H9 (cell line): ENCODE measurements around the gene PRR14. TPM values are rescaled to one million over a fixed set of nuclear protein-coding genes. Genes with fewer than 3 reads are reported as not detected.
A peak's percentile ranks its signal among the peaks of the same experiment; 100 is the strongest.

Experiments
- DNase-seq: peaks from one replicate; pipeline ENCODE4 v3.0.0-alpha.2; 2017
- H2AFZ ChIP-seq: one replicate; pipeline ENCODE4 v1.6.1; 2013; ENCODE audit warnings: mild to moderate bottlenecking, low read length, control low read depth, moderate library complexity
- H2AK5ac ChIP-seq: 2 replicates; pipeline ENCODE4 v1.6.1; 2013; ENCODE audit warnings: low read length, control low read depth, mixed read lengths; ENCODE audit not compliant: insufficient read length
- H2BK120ac ChIP-seq: one replicate; pipeline ENCODE4 v1.6.1; 2013; ENCODE audit warnings: low read depth, mild to moderate bottlenecking, low read length, control low read depth, inconsistent platforms; ENCODE audit not compliant: poor library complexity, severe bottlenecking
- H2BK12ac ChIP-seq: 2 replicates; pipeline ENCODE4 v1.6.1; 2013; ENCODE audit warnings: low read length, control low read depth, mixed read lengths, low read depth; ENCODE audit not compliant: insufficient read length
- H2BK15ac ChIP-seq: 2 replicates; pipeline ENCODE4 v1.6.1; 2013; ENCODE audit warnings: low read depth, low read length, control low read depth
- H2BK20ac ChIP-seq: one replicate; pipeline ENCODE4 v1.6.1; 2013; ENCODE audit warnings: low read depth, mild to moderate bottlenecking, low read length, control low read depth, inconsistent platforms; ENCODE audit not compliant: poor library complexity, severe bottlenecking
- H2BK5ac ChIP-seq: 2 replicates; pipeline ENCODE4 v1.6.1; 2013; ENCODE audit warnings: low read length, control low read depth, mixed read lengths; ENCODE audit not compliant: insufficient read length
- H3K14ac ChIP-seq: 2 replicates; pipeline ENCODE4 v1.6.1; 2013; ENCODE audit warnings: low read length, control low read depth; ENCODE audit not compliant: insufficient read depth
- H3K18ac ChIP-seq: 2 replicates; pipeline ENCODE4 v1.6.1; 2013; ENCODE audit warnings: low read depth, mild to moderate bottlenecking, mixed read lengths, low read length, control low read depth; ENCODE audit not compliant: insufficient read length
- H3K23ac ChIP-seq: 2 replicates; pipeline ENCODE4 v1.6.1; 2013; ENCODE audit warnings: low read length, control low read depth, mixed read lengths, low read depth; ENCODE audit not compliant: insufficient read length
- H3K23me2 ChIP-seq: 2 replicates; pipeline ENCODE4 v1.6.1; 2013; ENCODE audit warnings: low read depth, mild to moderate bottlenecking, mixed read lengths, low read length, control low read depth; ENCODE audit not compliant: insufficient read length, poor library complexity, severe bottlenecking
- H3K27ac ChIP-seq: 2 replicates; pipeline ENCODE4 v1.5.1; 2013; ENCODE audit warnings: low read length, control low read depth, mixed read lengths, low read depth; ENCODE audit not compliant: insufficient read length
- H3K27me3 ChIP-seq: 2 replicates; pipeline ENCODE4 v1.6.1; 2013; ENCODE audit warnings: low read length, control low read depth, inconsistent platforms; ENCODE audit not compliant: insufficient read depth
- H3K4ac ChIP-seq: 2 replicates; pipeline ENCODE4 v1.6.1; 2013; ENCODE audit warnings: low read depth, mild to moderate bottlenecking, control low read depth, inconsistent platforms, low read length, moderate library complexity
- H3K4me1 ChIP-seq: 2 replicates; pipeline ENCODE4 v1.6.1; 2013; ENCODE audit warnings: low read length, control low read depth, inconsistent platforms; ENCODE audit not compliant: insufficient read depth
- H3K4me2 ChIP-seq: 2 replicates; pipeline ENCODE4 v1.6.1; 2013; ENCODE audit warnings: low read length, control low read depth, mixed read lengths; ENCODE audit not compliant: insufficient read length, insufficient read depth
- H3K56ac ChIP-seq: 2 replicates; pipeline ENCODE4 v1.6.1; 2013; ENCODE audit warnings: low read depth, mild to moderate bottlenecking, mixed read lengths, low read length, control low read depth; ENCODE audit not compliant: insufficient read length
- H3K79me1 ChIP-seq: 2 replicates; pipeline ENCODE4 v1.6.1; 2013; ENCODE audit warnings: low read depth, mild to moderate bottlenecking, moderate library complexity, low read length, control low read depth, inconsistent platforms; ENCODE audit not compliant: insufficient read depth, poor library complexity, severe bottlenecking
- H3K79me2 ChIP-seq: 2 replicates; pipeline ENCODE4 v1.6.1; 2013; ENCODE audit warnings: low read length, control low read depth, inconsistent platforms; ENCODE audit not compliant: insufficient read depth
- H3K9ac ChIP-seq: 2 replicates; pipeline ENCODE4 v1.6.1; 2013; ENCODE audit warnings: low read length, control low read depth, mixed read lengths; ENCODE audit not compliant: insufficient read length; ENCODE audit errors: extremely low read depth
- H3K9me3 ChIP-seq: one replicate; pipeline ENCODE4 v1.6.1; 2013; ENCODE audit warnings: low read depth, low read length, inconsistent platforms; ENCODE audit not compliant: control insufficient read depth
- H3T11ph ChIP-seq: one replicate; pipeline ENCODE4 v1.6.1; 2013; ENCODE audit warnings: mild to moderate bottlenecking, low read length, control low read depth, inconsistent platforms
- H4K20me1 ChIP-seq: one replicate; pipeline ENCODE4 v1.6.1; 2013; ENCODE audit not compliant: control insufficient read depth, insufficient read length, insufficient read depth
- H4K5ac ChIP-seq: 2 replicates; pipeline ENCODE4 v1.6.1; 2013; ENCODE audit warnings: low read depth, mild to moderate bottlenecking, mixed read lengths, low read length, control low read depth; ENCODE audit not compliant: insufficient read length
- H4K8ac ChIP-seq: replicated peaks from 2 replicates; pipeline ENCODE4 v1.6.1; 2013; ENCODE audit warnings: low read length, control low read depth, mixed read lengths, low read depth; ENCODE audit not compliant: insufficient read length
- H4K91ac ChIP-seq: 2 replicates; pipeline ENCODE4 v1.6.1; 2013; ENCODE audit warnings: low read depth, mild to moderate bottlenecking, moderate library complexity, mixed read lengths, low read length, control low read depth; ENCODE audit not compliant: insufficient read length
- H3K27ac Mint-ChIP-seq, 3 experiments: 2 replicates in 2 of 3; 3 replicates in 1 of 3; pipeline ENCODE4 v1.8.0; 2020 to 2021; ENCODE audit warnings: mixed read lengths in 3 of 3, mild to moderate bottlenecking in 1 of 3, moderate library complexity in 1 of 3
- H3K27me3 Mint-ChIP-seq: 2 replicates; pipeline ENCODE4 v1.8.0; 2021; ENCODE audit warnings: low read depth, mild to moderate bottlenecking, moderate library complexity, mixed read lengths
- H3K36me3 Mint-ChIP-seq, 3 experiments: 2 replicates in 2 of 3; 3 replicates in 1 of 3; pipeline ENCODE4 v1.8.0; 2020 to 2021; ENCODE audit warnings: low read depth in 3 of 3, mixed read lengths in 3 of 3; ENCODE audit not compliant: insufficient read depth in 1 of 3
- H3K4me1 Mint-ChIP-seq, 2 experiments: 2 replicates each; pipeline ENCODE4 v1.8.0; 2020; ENCODE audit warnings: mixed read lengths in 2 of 2
- H3K4me3 Mint-ChIP-seq, 2 experiments: 2 replicates in 1 of 2; 3 replicates in 1 of 2; pipeline ENCODE4 v1.8.0; 2020 to 2021; ENCODE audit warnings: mild to moderate bottlenecking in 2 of 2, mixed read lengths in 2 of 2, moderate library complexity in 1 of 2
- H3K9me3 Mint-ChIP-seq, 2 experiments: 2 replicates in 1 of 2; 3 replicates in 1 of 2; pipeline ENCODE4 v1.8.0; 2020; ENCODE audit warnings: mild to moderate bottlenecking in 2 of 2, mixed read lengths in 2 of 2, moderate library complexity in 1 of 2
- CTCF ChIP-seq: fragments of 200-600 bp; sonication (generic); conservative IDR thresholded peaks from 3 replicates; pipeline ENCODE4 v1.8.0; 2021; ENCODE audit warnings: antibody characterized with exemption, mild to moderate bottlenecking
- WGBS: extraction: QIAGEN DNeasy Blood & Tissue Kit; methylation state at CpG from one replicate; pipeline ENCODE4 v1.1.7; 2013; ENCODE audit warnings: missing lambda C conversion rate, low lambda C conversion rate, mixed read lengths; ENCODE audit not compliant: insufficient read length; ENCODE audit errors: extremely low coverage; 5-methylcytosine and 5-hydroxymethylcytosine counted together
- total RNA-seq: library from RNA; stranded (reverse); gene quantifications from 2 replicates; pipeline ENCODE4 v1.2.1, GENCODE V29; 2021

PRR14 gene
- total RNA-seq, 1 experiment from 2014 or later, result 11.6 TPM

GRCh38 chr16:30657866-30658730 is 7.3 kb downstream of the PRR14 start, which contains the start of gene FBRS:
TSS of gene FBRS (plus strand) at chr16:30658431. CDS start at chr16:30659519, 1,088 bp downstream.
- Mint-ChIP-seq H3K9me3 (no peaks in the 10 kb centered on the region), H3K27me3 (peaks cover 43% of the 10 kb centered on the region), H3K36me3 (peaks cover 5 to 43% (median 38%) of the 10 kb centered on the region in 3 experiments; a peak in 6 of 7 replicates), H3K27ac (peak within 1 kb of the TSS; percentile 99 to 100 (median 100)), H3K4me3 (peak within 1 kb of the TSS; percentile 96 to 99), H3K4me1 (peaks cover 5 to 12% of the 10 kb centered on the region in 2 experiments)
- Histone ChIP-seq H3K14ac (peak within 1 kb of the TSS; percentile 83), H2AK5ac (no peak within 1 kb of the TSS), H3T11ph (no peak within 1 kb of the TSS), H2BK120ac (no peak within 1 kb of the TSS), H2AFZ (no peak within 1 kb of the TSS), H2BK20ac (no peak within 1 kb of the TSS), H3K9me3 (no peaks in the 10 kb centered on the region), H3K9ac (peak within 1 kb of the TSS; percentile 76), H4K5ac (no peak within 1 kb of the TSS), H2BK15ac (no peak within 1 kb of the TSS), H3K18ac (peak within 1 kb of the TSS; percentile 92), H3K23me2 (no peaks in the 10 kb centered on the region), H3K79me2 (no peaks in the 10 kb centered on the region), H3K56ac (no peak within 1 kb of the TSS), H3K27ac (peak within 1 kb of the TSS; percentile 29), H3K27me3 (peaks cover 6% of the 10 kb centered on the region; the same call in 1 of the 2 replicates), H3K4ac (no peak within 1 kb of the TSS), H4K20me1 (no peaks in the 10 kb centered on the region), H2BK12ac (no peak within 1 kb of the TSS), H3K4me1 (no peaks in the 10 kb centered on the region), H2BK5ac (no peak within 1 kb of the TSS), H3K79me1 (no peaks in the 10 kb centered on the region), H4K8ac (no peak within 1 kb of the TSS), H4K91ac (no peak within 1 kb of the TSS), H3K23ac (no peak within 1 kb of the TSS), H3K4me2 (peak within 1 kb of the TSS; percentile 69)
- TF ChIP-seq CTCF, result peak; percentile 90
- no CpG with 5 or more reads among the region's 86 CpGs for WGBS
- DNase-seq, result peak; percentile 100
